Caco-2 (cell line): ENCODE measurements around the gene ADGRL1. TPM values are rescaled to one million over a fixed set of nuclear protein-coding genes. Genes with fewer than 3 reads are reported as not detected.

Experiments used
- BruUV-seq: library from RNA; stranded (reverse); fragments of 400-500 nt; replicated peaks from 2 replicates; lab custom pipeline; 2021; lab: Mats Ljungman, UMichigan
- CTCF ChIA-PET: fragments of 300-600 bp; sonication (Branson Sonifier 250); formaldehyde crosslinking; loops from one replicate; lab custom pipeline; 2022; ENCODE audit warnings: antibody characterized with exemption; lab: Charles Lee
- POLR2A ChIA-PET: fragments of 300-600 bp; sonication (Branson Sonifier 250); formaldehyde crosslinking; loops from one replicate; lab custom pipeline; 2022; ENCODE audit warnings: antibody characterized with exemption; lab: Charles Lee
- DNase-seq, 2 experiments: peaks; one replicate each; pipeline versions ENCODE4 v3.0.0 to v3.0.0-alpha.2; 2020 to 2022
- H3K27me3 ChIP-seq: replicated peaks from 2 replicates; pipeline ENCODE4 v1.6.0; 2011; ENCODE audit warnings: low read length; ENCODE audit not compliant: control insufficient read depth, insufficient read depth
- H3K36me3 ChIP-seq: 2 replicates; pipeline ENCODE4 v1.5.1; 2011; ENCODE audit warnings: low read length; ENCODE audit not compliant: control insufficient read depth, insufficient read depth
- H3K4me1 ChIP-seq: fragments of 250-450 bp; sonication (Bioruptor Pico); 2 replicates; pipeline ENCODE4 v1.5.1; 2020; ENCODE audit warnings: mild to moderate bottlenecking
- H3K4me3 ChIP-seq: 2 replicates; pipeline ENCODE4 v1.5.1; 2011; ENCODE audit warnings: low read depth, mild to moderate bottlenecking, control low read depth, low read length
- H3K9me3 ChIP-seq: fragments of 250-450 bp; sonication (Bioruptor Pico); 2 replicates; pipeline ENCODE4 v1.5.1; 2020; ENCODE audit warnings: mild to moderate bottlenecking, moderate library complexity
- H3K27ac Mint-ChIP-seq: one replicate; pipeline ENCODE4 v1.8.0; 2022; ENCODE audit warnings: mixed read lengths; ENCODE audit not compliant: unreplicated experiment
- H3K27me3 Mint-ChIP-seq: one replicate; pipeline ENCODE4 v1.8.0; 2022; ENCODE audit warnings: mixed read lengths; ENCODE audit not compliant: insufficient read depth, unreplicated experiment
- H3K36me3 Mint-ChIP-seq: one replicate; pipeline ENCODE4 v1.8.0; 2022; ENCODE audit warnings: mild to moderate bottlenecking, mixed read lengths; ENCODE audit not compliant: insufficient read depth, unreplicated experiment
- H3K4me1 Mint-ChIP-seq: one replicate; pipeline ENCODE4 v1.8.0; 2022; ENCODE audit warnings: low read depth, mixed read lengths; ENCODE audit not compliant: unreplicated experiment
- H3K4me3 Mint-ChIP-seq: one replicate; pipeline ENCODE4 v1.8.0; 2022; ENCODE audit warnings: mild to moderate bottlenecking, moderate library complexity, mixed read lengths; ENCODE audit not compliant: unreplicated experiment
- H3K9me3 Mint-ChIP-seq: one replicate; pipeline ENCODE4 v1.8.0; 2022; ENCODE audit warnings: mixed read lengths; ENCODE audit not compliant: unreplicated experiment
- intact Hi-C: fragments of 100-400 bp; cut with micrococcal nuclease; formaldehyde crosslinking; loops from one replicate; pipeline ENCODE4 v1.10.0; 2022; ENCODE audit not compliant: unreplicated experiment
- total RNA-seq: library from RNA; stranded (reverse); gene quantifications from 2 replicates; pipeline ENCODE4 v1.2.3, GENCODE V29; 2022
- TF ChIP-seq, protein P1 (sequence below), 2 experiments: fragments of 200-600 bp in 1 of 2; IDR thresholded peaks; 1 replicate in 1 of 2; 2 replicates in 1 of 2; pipeline versions ENCODE4 v1.5.1 to v1.8.0; 2011 to 2022; ENCODE audit warnings: antibody characterized with exemption in 1 of 2, control low read depth in 1 of 2, inconsistent platforms in 1 of 2, low read depth in 1 of 2, low read length in 1 of 2, mild to moderate bottlenecking in 1 of 2, moderate library complexity in 1 of 2; ENCODE audit not compliant: insufficient read depth in 1 of 2, severe bottlenecking in 1 of 2, unreplicated experiment in 1 of 2

ADGRL1 gene
- total RNA-seq, 1 experiment from 2014 or later = 17.6 TPM

DNA sequence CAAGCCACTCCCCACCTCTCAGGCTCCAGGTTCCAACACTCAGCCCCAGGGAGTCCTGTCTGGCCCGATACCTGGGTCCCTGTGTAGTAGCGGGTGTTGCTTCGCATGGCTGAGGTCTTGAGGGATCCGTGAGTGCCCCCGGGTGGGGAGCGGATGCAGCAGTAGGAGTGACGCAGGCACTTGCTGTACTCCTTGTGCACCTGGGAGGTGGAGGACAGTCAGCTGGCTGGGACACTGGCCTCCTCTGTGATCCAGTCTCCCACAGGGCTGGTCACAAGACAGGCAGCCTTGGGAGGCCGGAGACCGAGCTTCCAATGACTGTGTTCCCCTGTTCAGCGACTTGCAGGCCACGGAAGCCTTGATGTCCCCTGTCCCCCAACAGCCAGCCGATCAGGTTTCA lies 53.3 kb downstream of the ADGRL1 start:
- Histone ChIP-seq H3K4me3 (no peak overlapping the region), H3K4me1 (no peaks in the 10 kb centered on the region), H3K27me3 (no peaks in the 10 kb centered on the region), H3K9me3 (no peaks in the 10 kb centered on the region), H3K36me3 (no peaks in the 10 kb centered on the region)
- POLR2A ChIA-PET = no interaction called here
- no peak for DNase-seq
- TF ChIP-seq, protein P1, sequence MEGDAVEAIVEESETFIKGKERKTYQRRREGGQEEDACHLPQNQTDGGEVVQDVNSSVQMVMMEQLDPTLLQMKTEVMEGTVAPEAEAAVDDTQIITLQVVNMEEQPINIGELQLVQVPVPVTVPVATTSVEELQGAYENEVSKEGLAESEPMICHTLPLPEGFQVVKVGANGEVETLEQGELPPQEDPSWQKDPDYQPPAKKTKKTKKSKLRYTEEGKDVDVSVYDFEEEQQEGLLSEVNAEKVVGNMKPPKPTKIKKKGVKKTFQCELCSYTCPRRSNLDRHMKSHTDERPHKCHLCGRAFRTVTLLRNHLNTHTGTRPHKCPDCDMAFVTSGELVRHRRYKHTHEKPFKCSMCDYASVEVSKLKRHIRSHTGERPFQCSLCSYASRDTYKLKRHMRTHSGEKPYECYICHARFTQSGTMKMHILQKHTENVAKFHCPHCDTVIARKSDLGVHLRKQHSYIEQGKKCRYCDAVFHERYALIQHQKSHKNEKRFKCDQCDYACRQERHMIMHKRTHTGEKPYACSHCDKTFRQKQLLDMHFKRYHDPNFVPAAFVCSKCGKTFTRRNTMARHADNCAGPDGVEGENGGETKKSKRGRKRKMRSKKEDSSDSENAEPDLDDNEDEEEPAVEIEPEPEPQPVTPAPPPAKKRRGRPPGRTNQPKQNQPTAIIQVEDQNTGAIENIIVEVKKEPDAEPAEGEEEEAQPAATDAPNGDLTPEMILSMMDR (IDR thresholded peaks at IDR 0.05; ENCODE audit: insufficient read depth in 1 of 2, low read depth in 1 of 2, low read length in 1 of 2, severe bottlenecking in 1 of 2, unreplicated experiment in 1 of 2) = no peak
- no peak overlapping the region for H3K27ac Mint-ChIP-seq
- H3K4me3 Mint-ChIP-seq = no peak overlapping the region
- no peaks in the 10 kb centered on the region for H3K27me3 Mint-ChIP-seq
- BruUV-seq = no TSS peak
- intact Hi-C loops = no loop called here
- H3K9me3 Mint-ChIP-seq = no peaks in the 10 kb centered on the region
- CTCF ChIA-PET = interaction anchor here (0.7 kb wide), 1 partner anchor 21 kb away, joined by 3 read pairs; no protein-coding TSS in a partner anchor
- H3K36me3 Mint-ChIP-seq = peaks cover 5% of the 10 kb centered on the region
- no peaks in the 10 kb centered on the region for H3K4me1 Mint-ChIP-seq

DNA sequence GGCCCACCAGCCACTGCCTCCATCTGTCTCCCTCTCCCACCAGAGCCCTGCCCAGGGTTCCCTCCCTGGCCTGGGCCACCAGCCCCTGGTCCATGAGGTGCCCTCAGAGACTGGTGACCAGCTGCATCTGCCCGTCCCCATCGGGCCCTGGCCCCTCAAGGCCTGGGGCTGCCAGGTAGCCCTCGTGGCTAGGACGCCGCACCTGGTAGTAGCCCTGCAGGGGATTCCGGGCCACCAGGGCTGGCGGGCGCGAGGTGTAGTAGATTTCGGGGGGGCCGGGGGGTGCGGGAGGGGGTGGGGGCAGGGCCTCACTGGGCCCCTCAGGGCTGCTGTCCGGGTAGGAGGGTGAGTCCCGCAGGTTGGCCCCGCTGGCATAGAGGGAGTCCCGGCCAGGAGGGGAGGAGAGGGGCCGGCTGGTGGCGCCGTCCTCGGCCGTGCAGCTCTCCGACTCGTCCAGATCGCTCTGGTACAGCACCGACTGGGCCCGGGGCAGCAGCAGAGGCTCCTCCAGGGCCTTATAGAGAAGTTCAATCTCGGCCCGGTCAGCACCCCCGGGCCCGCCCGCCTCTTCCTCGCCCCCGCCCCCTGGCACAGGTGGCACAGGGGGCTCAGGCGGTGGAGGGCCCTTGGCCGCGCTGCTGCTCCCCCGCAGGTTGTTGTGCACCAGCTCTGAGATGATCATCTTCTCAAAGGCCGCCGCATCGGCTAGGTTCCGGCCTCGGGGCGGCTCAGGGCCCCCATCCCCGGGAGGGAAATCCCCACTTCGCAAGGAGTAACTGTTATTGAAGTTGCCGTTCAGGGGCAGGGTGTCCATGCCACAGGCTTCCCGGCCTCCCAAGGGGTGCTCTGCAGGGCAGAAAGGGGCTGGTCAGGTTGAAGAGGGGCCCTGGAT lies 55.0 kb downstream of the ADGRL1 start:
- no peaks in the 10 kb centered on the region for H3K27me3 Mint-ChIP-seq
- no peak overlapping the region for H3K27ac Mint-ChIP-seq
- H3K9me3 Mint-ChIP-seq = no peaks in the 10 kb centered on the region
- no peaks in the 10 kb centered on the region for H3K9me3 ChIP-seq
- no peaks in the 10 kb centered on the region for H3K27me3 ChIP-seq
- H3K4me3 Mint-ChIP-seq = no peak overlapping the region
- BruUV-seq = no TSS peak
- no peak for DNase-seq
- no peaks in the 10 kb centered on the region for H3K4me1 Mint-ChIP-seq
- intact Hi-C loops = no loop called here
- POLR2A ChIA-PET = no interaction called here
- no peaks in the 10 kb centered on the region for H3K36me3 ChIP-seq
- TF ChIP-seq, protein P1 (IDR thresholded peaks at IDR 0.05; ENCODE audit: insufficient read depth in 1 of 2, low read depth in 1 of 2, low read length in 1 of 2, severe bottlenecking in 1 of 2, unreplicated experiment in 1 of 2) = no peak
- H3K36me3 Mint-ChIP-seq = peaks cover 5% of the 10 kb centered on the region
- no peaks in the 10 kb centered on the region for H3K4me1 ChIP-seq
- H3K4me3 ChIP-seq = no peak overlapping the region
- CTCF ChIA-PET = no interaction called here

DNA sequence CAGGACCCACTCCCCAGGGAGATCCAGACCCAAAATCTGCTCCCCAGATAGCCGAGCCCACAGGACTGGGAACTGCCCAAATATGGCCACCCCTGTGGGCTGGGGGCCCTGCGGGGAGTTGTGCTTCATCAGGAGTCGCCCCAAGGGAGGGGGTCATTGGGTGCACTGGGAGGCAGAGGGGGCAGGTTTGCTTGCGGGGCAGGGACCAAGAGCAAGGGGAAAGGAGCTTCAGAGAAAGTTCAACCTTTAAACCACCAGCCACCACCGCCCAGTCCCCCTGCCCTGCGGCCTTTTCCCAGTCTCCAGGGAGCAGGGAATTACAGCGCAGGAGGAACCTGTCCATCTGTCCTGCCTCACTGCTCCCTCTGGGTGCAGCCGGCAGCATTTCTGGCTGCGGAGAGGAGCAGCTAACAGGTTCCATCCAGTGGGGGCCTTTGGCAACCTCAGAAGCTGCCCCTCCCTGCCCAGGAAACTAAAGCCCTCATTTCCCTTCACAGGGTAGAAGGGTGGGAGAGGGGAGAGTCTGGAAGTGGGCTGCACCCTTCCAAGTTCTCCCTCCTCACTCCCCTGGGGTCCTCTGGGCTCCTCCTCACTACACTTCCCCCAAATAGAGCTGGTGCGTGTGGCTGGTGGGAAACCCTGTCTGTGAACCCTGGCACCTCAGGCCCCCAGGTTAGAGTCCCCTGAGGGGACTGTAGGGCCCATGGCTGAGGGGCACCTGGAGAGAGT lies 55.8 kb downstream of the ADGRL1 start:
- H3K9me3 Mint-ChIP-seq = no peaks in the 10 kb centered on the region
- no peaks in the 10 kb centered on the region for H3K27me3 Mint-ChIP-seq
- ChIA-PET POLR2A (no interaction called here), CTCF (no interaction called here)
- H3K36me3 ChIP-seq = no peaks in the 10 kb centered on the region
- H3K27ac Mint-ChIP-seq = no peak overlapping the region
- H3K4me1 ChIP-seq = no peaks in the 10 kb centered on the region
- BruUV-seq = no TSS peak
- H3K36me3 Mint-ChIP-seq = peaks cover 8% of the 10 kb centered on the region
- H3K4me3 ChIP-seq = no peak overlapping the region
- no peaks in the 10 kb centered on the region for H3K4me1 Mint-ChIP-seq
- DNase-seq = no peak
- H3K4me3 Mint-ChIP-seq = no peak overlapping the region
- TF ChIP-seq, protein P1 (IDR thresholded peaks at IDR 0.05; ENCODE audit: insufficient read depth in 1 of 2, low read depth in 1 of 2, low read length in 1 of 2, severe bottlenecking in 1 of 2, unreplicated experiment in 1 of 2) = no peak
- H3K27me3 ChIP-seq = no peaks in the 10 kb centered on the region
- no peaks in the 10 kb centered on the region for H3K9me3 ChIP-seq
- intact Hi-C loops = no loop called here
